Measurements from ENCODE around the gene PLA2G5. TPM values are rescaled to one million over a fixed set of nuclear protein-coding genes. Genes with fewer than 3 reads are reported as not detected.

The PLA2G5 gene
- polyA plus RNA-seq, 4 donors, result 1.4 to 2.9 TPM; not detected in 2

- FAIRE-seq, result no peak
- 36 to 42% (median 39%) methylated on average over 13 to 14 of the region's 14 CpGs for WGBS, 3 donors
Measured at GRCh38 chr1:20100632-20101355, 30.8 kb downstream of the PLA2G5 start.

GRCh38 chr1:20102875-20103274, 32.9 kb downstream of the PLA2G5 start:
- Histone ChIP-seq H3K27me3 (ENCODE audit: control insufficient read depth in 3 of 3, insufficient read depth in 3 of 3, low read length in 3 of 3) (no peaks in the 10 kb centered on the region), H3K4me3 (ENCODE audit: low read depth in 1 of 3, low read length in 3 of 3) (no peak overlapping the region), H3K9me3 (ENCODE audit: control insufficient read depth in 2 of 2, insufficient read depth in 1 of 2, low read depth in 1 of 2, low read length in 1 of 2) (no peaks in the 10 kb centered on the region), H3K4me1 (ENCODE audit: control insufficient read depth in 3 of 3, insufficient read depth in 2 of 3, low read depth in 1 of 3, low read length in 2 of 3) (no peaks in the 10 kb centered on the region), H3K27ac (ENCODE audit: low read depth in 1 of 3, low read length in 2 of 3) (no peak overlapping the region), H3K36me3 (ENCODE audit: control insufficient read depth in 3 of 3, insufficient read depth in 2 of 3, low read depth in 1 of 3, low read length in 3 of 3) (no peaks in the 10 kb centered on the region)
- DNase-seq (no peak), FAIRE-seq (no peak)
- WGBS, 3 donors, result 59 to 77% (median 69%) methylated on average over 1 of the region's 1 CpG

More at GRCh38 chr1:20100632-20101355, 30.8 kb downstream of the PLA2G5 start:
- no peak overlapping the region for H3K27ac ChIP-seq (ENCODE audit: low read depth in 1 of 3, low read length in 2 of 3)
- no peaks in the 10 kb centered on the region for H3K36me3 ChIP-seq (ENCODE audit: control insufficient read depth in 3 of 3, insufficient read depth in 2 of 3, low read depth in 1 of 3, low read length in 3 of 3)
- no peak overlapping the region for H3K4me3 ChIP-seq (ENCODE audit: low read depth in 1 of 3, low read length in 3 of 3)
- H3K9me3 ChIP-seq (ENCODE audit: control insufficient read depth in 2 of 2, insufficient read depth in 1 of 2, low read depth in 1 of 2, low read length in 1 of 2), result peaks cover 0 to 3% of the 10 kb centered on the region in 2 donors
- H3K4me1 ChIP-seq (ENCODE audit: control insufficient read depth in 3 of 3, insufficient read depth in 2 of 3, low read depth in 1 of 3, low read length in 2 of 3), result peaks cover 0 to under 1% (median 0%) of the 10 kb centered on the region in 3 donors
- DNase-seq, result peak; percentile 47 to 55
- no peaks in the 10 kb centered on the region for H3K27me3 ChIP-seq (ENCODE audit: control insufficient read depth in 3 of 3, insufficient read depth in 3 of 3, low read length in 3 of 3)

- DNase-seq (peak in 1 of 2 donors; percentile 15), FAIRE-seq (no peak)
- Histone ChIP-seq H3K9me3 (ENCODE audit: control insufficient read depth in 2 of 2, insufficient read depth in 1 of 2, low read depth in 1 of 2, low read length in 1 of 2) (no peaks in the 10 kb centered on the region), H3K4me1 (ENCODE audit: control insufficient read depth in 3 of 3, insufficient read depth in 2 of 3, low read depth in 1 of 3, low read length in 2 of 3) (no peaks in the 10 kb centered on the region), H3K36me3 (ENCODE audit: control insufficient read depth in 3 of 3, insufficient read depth in 2 of 3, low read depth in 1 of 3, low read length in 3 of 3) (no peaks in the 10 kb centered on the region), H3K4me3 (ENCODE audit: low read depth in 1 of 3, low read length in 3 of 3) (no peak overlapping the region), H3K27ac (ENCODE audit: low read depth in 1 of 3, low read length in 2 of 3) (no peak overlapping the region), H3K27me3 (ENCODE audit: control insufficient read depth in 3 of 3, insufficient read depth in 3 of 3, low read length in 3 of 3) (no peaks in the 10 kb centered on the region)
- WGBS, 3 donors, result 13 to 37% (median 19%) methylated on average over 1 of the region's 1 CpG
Measured at GRCh38 chr1:20105856-20106255, 35.9 kb downstream of the PLA2G5 start.

- Histone ChIP-seq H3K27me3 (ENCODE audit: control insufficient read depth in 3 of 3, insufficient read depth in 3 of 3, low read length in 3 of 3) (no peaks in the 10 kb centered on the region), H3K9me3 (ENCODE audit: control insufficient read depth in 2 of 2, insufficient read depth in 1 of 2, low read depth in 1 of 2, low read length in 1 of 2) (no peaks in the 10 kb centered on the region), H3K27ac (ENCODE audit: low read depth in 1 of 3, low read length in 2 of 3) (no peak overlapping the region), H3K4me1 (ENCODE audit: control insufficient read depth in 3 of 3, insufficient read depth in 2 of 3, low read depth in 1 of 3, low read length in 2 of 3) (no peaks in the 10 kb centered on the region), H3K36me3 (ENCODE audit: control insufficient read depth in 3 of 3, insufficient read depth in 2 of 3, low read depth in 1 of 3, low read length in 3 of 3) (no peaks in the 10 kb centered on the region), H3K4me3 (ENCODE audit: low read depth in 1 of 3, low read length in 3 of 3) (no peak overlapping the region)
- WGBS, 3 donors, result 48 to 58% (median 50%) methylated on average over 4 of the region's 4 CpGs
- DNase-seq (no peak), FAIRE-seq (no peak)
Measured at GRCh38 chr1:20107351-20107750, 37.4 kb downstream of the PLA2G5 start.

- DNase-seq (no peak), FAIRE-seq (no peak)
- 26 to 58% (median 48%) methylated on average over 4 of the region's 4 CpGs for WGBS, 3 donors
- no peak overlapping the region for H3K27ac ChIP-seq (ENCODE audit: low read depth in 1 of 3, low read length in 2 of 3)
- H3K9me3 ChIP-seq (ENCODE audit: control insufficient read depth in 2 of 2, insufficient read depth in 1 of 2, low read depth in 1 of 2, low read length in 1 of 2), result no peaks in the 10 kb centered on the region
- no peaks in the 10 kb centered on the region for H3K36me3 ChIP-seq (ENCODE audit: control insufficient read depth in 3 of 3, insufficient read depth in 2 of 3, low read depth in 1 of 3, low read length in 3 of 3)
- H3K4me1 ChIP-seq (ENCODE audit: control insufficient read depth in 3 of 3, insufficient read depth in 2 of 3, low read depth in 1 of 3, low read length in 2 of 3), result no peaks in the 10 kb centered on the region
- H3K27me3 ChIP-seq (ENCODE audit: control insufficient read depth in 3 of 3, insufficient read depth in 3 of 3, low read length in 3 of 3), result no peaks in the 10 kb centered on the region
- H3K4me3 ChIP-seq (ENCODE audit: low read depth in 1 of 3, low read length in 3 of 3), result no peak overlapping the region
Measured at GRCh38 chr1:20107796-20108195, 37.8 kb downstream of the PLA2G5 start.

GRCh38 chr1:20108366-20109123, 38.6 kb downstream of the PLA2G5 start:
- Histone ChIP-seq H3K36me3 (ENCODE audit: control insufficient read depth in 3 of 3, insufficient read depth in 2 of 3, low read depth in 1 of 3, low read length in 3 of 3) (no peaks in the 10 kb centered on the region), H3K27me3 (ENCODE audit: control insufficient read depth in 3 of 3, insufficient read depth in 3 of 3, low read length in 3 of 3) (no peaks in the 10 kb centered on the region), H3K4me1 (ENCODE audit: control insufficient read depth in 3 of 3, insufficient read depth in 2 of 3, low read depth in 1 of 3, low read length in 2 of 3) (no peaks in the 10 kb centered on the region), H3K27ac (ENCODE audit: low read depth in 1 of 3, low read length in 2 of 3) (no peak overlapping the region), H3K9me3 (ENCODE audit: control insufficient read depth in 2 of 2, insufficient read depth in 1 of 2, low read depth in 1 of 2, low read length in 1 of 2) (no peaks in the 10 kb centered on the region), H3K4me3 (ENCODE audit: low read depth in 1 of 3, low read length in 3 of 3) (no peak overlapping the region)
- 60% methylated on average over 5 of the region's 5 CpGs for WGBS, 3 donors
- DNase-seq (no peak), FAIRE-seq (no peak)

GRCh38 chr1:20109223-20109856, 39.3 kb downstream of the PLA2G5 start:
- H3K4me3 ChIP-seq (ENCODE audit: low read depth in 1 of 3, low read length in 3 of 3), result no peak overlapping the region
- DNase-seq (peak in 1 of 2 donors; percentile 10), FAIRE-seq (no peak)
- WGBS, 3 donors, result 21 to 51% (median 22%) methylated on average over 4 of the region's 4 CpGs
- peaks cover 0 to 2% (median 0%) of the 10 kb centered on the region in 3 donors for H3K27me3 ChIP-seq (ENCODE audit: control insufficient read depth in 3 of 3, insufficient read depth in 3 of 3, low read length in 3 of 3)
- no peaks in the 10 kb centered on the region for H3K36me3 ChIP-seq (ENCODE audit: control insufficient read depth in 3 of 3, insufficient read depth in 2 of 3, low read depth in 1 of 3, low read length in 3 of 3)
- H3K4me1 ChIP-seq (ENCODE audit: control insufficient read depth in 3 of 3, insufficient read depth in 2 of 3, low read depth in 1 of 3, low read length in 2 of 3), result no peaks in the 10 kb centered on the region
- H3K27ac ChIP-seq (ENCODE audit: low read depth in 1 of 3, low read length in 2 of 3), result no peak overlapping the region
- H3K9me3 ChIP-seq (ENCODE audit: control insufficient read depth in 2 of 2, insufficient read depth in 1 of 2, low read depth in 1 of 2, low read length in 1 of 2), result no peaks in the 10 kb centered on the region

GRCh38 chr1:20110679-20111078, 40.7 kb downstream of the PLA2G5 start:
- DNase-seq, result no peak
- no peaks in the 10 kb centered on the region for H3K36me3 ChIP-seq (ENCODE audit: control insufficient read depth in 3 of 3, insufficient read depth in 2 of 3, low read depth in 1 of 3, low read length in 3 of 3)
- 76 to 82% (median 76%) methylated on average over 12 of the region's 12 CpGs for WGBS, 3 donors
- no peaks in the 10 kb centered on the region for H3K4me1 ChIP-seq (ENCODE audit: control insufficient read depth in 3 of 3, insufficient read depth in 2 of 3, low read depth in 1 of 3, low read length in 2 of 3)
- H3K27ac ChIP-seq (ENCODE audit: low read depth in 1 of 3, low read length in 2 of 3), result no peak overlapping the region
- FAIRE-seq, result no peak
- H3K9me3 ChIP-seq (ENCODE audit: control insufficient read depth in 2 of 2, insufficient read depth in 1 of 2, low read depth in 1 of 2, low read length in 1 of 2), result no peaks in the 10 kb centered on the region
- H3K4me3 ChIP-seq (ENCODE audit: low read depth in 1 of 3, low read length in 3 of 3), result no peak overlapping the region
- peaks cover 0 to 2% (median 0%) of the 10 kb centered on the region in 3 donors for H3K27me3 ChIP-seq (ENCODE audit: control insufficient read depth in 3 of 3, insufficient read depth in 3 of 3, low read length in 3 of 3)

Measured in small intestine (tissue), 7 donors.